ENCODE measurements around the gene ARHGEF35.
A peak's percentile ranks its signal among the peaks of the same experiment; 100 is the strongest.
"Not testable (repeated sequence)": the region's sequence is repeated elsewhere in the genome, so short reads cannot be mapped to it uniquely, and the experiment has no call there.

Gene ARHGEF35

GRCh38 chr7:144178380-144179164, 17.1 kb downstream of the ARHGEF35 start:
- peak; percentile 10 for DNase-seq

GRCh38 chr7:144174613-144175012, 21.0 kb downstream of the ARHGEF35 start:
- no peak for DNase-seq

GRCh38 chr7:144171594-144172350, 23.9 kb downstream of the ARHGEF35 start:
- not testable (repeated sequence) for DNase-seq

DNA sequence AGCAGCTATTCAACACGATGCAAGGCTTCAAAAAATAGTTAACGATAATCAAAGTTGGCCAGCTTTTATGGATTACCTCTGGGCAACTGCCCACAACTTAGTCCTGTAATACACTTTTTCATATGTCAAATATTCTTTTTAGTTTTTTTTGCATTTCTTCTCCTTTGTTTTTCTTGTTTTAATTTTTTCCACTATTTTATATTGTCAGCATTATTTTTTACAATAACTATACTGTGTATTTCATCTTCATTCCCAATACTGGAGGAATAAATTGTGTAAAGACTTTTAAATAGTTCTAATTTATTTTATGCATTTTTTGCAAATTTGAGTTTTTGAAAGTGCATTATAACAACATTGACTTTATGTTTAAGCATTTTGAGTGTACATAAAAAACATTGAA, 30.8 kb downstream of the ARHGEF35 start:
- no peak for DNase-seq

- DNase-seq, result no peak
Measured at GRCh38 chr7:144158861-144159260, 36.8 kb downstream of the ARHGEF35 start.

DNA sequence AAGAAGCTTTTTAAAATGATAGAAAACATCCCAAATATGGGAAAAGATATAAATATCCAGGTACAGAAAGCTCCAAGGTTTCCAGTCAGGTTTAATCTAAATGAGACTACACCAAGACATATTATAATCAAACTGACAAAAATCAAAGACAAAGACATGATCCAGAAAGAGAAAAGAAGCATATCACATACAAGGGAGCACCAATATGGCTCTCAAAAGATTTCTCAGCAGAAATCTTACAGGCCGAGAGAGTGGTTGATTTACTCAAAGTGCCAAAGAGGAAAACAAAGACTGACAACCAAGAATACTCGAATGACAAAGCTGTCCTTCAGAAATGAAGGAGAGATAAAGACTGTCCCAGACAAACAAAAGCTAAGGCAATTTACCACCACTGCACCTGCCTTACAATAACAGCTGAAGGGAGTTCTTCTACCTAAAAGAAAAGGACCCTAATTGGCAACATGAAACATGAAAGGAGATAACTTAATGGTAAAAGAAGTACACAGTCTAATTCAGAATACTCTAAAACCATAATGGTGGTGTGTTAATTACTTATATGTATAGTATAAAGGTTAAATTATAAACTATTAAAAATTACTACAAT, 47.3 kb downstream of the ARHGEF35 start:
- no peak for DNase-seq

GRCh38 chr7:144144426-144144825, 51.2 kb downstream of the ARHGEF35 start:
- no peak for DNase-seq

DNA sequence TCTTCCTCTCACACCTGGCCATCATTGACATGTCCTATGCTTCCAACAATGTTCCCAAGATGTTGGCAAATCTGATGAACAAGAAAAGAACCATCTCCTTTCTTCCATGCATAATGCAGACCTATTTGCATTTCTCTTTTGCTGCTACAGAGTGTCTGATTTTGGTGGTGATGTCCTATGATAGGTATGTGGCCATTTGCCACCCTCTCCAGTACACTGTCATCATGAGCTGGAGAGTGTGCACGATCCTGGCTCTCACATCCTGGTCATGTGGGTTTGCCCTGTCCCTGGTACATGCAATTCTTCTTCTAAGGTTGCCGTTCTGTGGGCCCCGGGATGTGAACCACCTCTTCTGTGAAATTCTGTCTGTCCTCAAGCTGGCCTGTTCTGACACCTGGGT, 53.4 kb downstream of the ARHGEF35 start:
- DNase-seq, result no peak

- no peak for DNase-seq
Measured at GRCh38 chr7:144137501-144137900, 58.1 kb downstream of the ARHGEF35 start.
